HG03196 (cell line): ENCODE data around the gene ZNF487.
"Not testable (repeated sequence)": the region's sequence is repeated elsewhere in the genome, so short reads cannot be mapped to it uniquely, and the experiment has no call there.

Experiments used
- ATAC-seq: cut with Tn5 transposase; IDR thresholded peaks from one replicate; pipeline ENCODE4 v1.9.1; 2021; ENCODE audit not compliant: unreplicated experiment

Gene ZNF487

GRCh38 chr10:43403911-43404703, 32.8 kb upstream of the ZNF487 start:
- ATAC-seq: no peak

- ATAC-seq: no peak
These were observed 32.2 kb upstream of the ZNF487 start for GRCh38 chr10:43404704-43405084.

GRCh38 chr10:43407148-43407575, 29.7 kb upstream of the ZNF487 start:
- peak; percentile 25 for ATAC-seq

GRCh38 chr10:43407576-43408330, 29.2 kb upstream of the ZNF487 start:
- ATAC-seq: peak; percentile 51

- ATAC-seq: peak; percentile 0
These were observed 28.6 kb upstream of the ZNF487 start for GRCh38 chr10:43408331-43408709.

- peak; percentile 67 for ATAC-seq
These were observed 28.1 kb upstream of the ZNF487 start, which contains the start of gene HNRNPF for GRCh38 chr10:43408710-43409384. Gene HNRNPF, minus strand, starts transcription at chr10:43409186. Its CDS starts 21,302 bp downstream, at chr10:43387884.

GRCh38 chr10:43409385-43410109, 27.4 kb upstream of the ZNF487 start:
- no peak for ATAC-seq

GRCh38 chr10:43410345-43410744, 26.6 kb upstream of the ZNF487 start:
- no peak for ATAC-seq

- ATAC-seq: no peak
These were observed 25.4 kb upstream of the ZNF487 start for GRCh38 chr10:43411536-43411935.

GRCh38 chr10:43415544-43415943, 21.4 kb upstream of the ZNF487 start:
- no peak for ATAC-seq

- peak; percentile 32 for ATAC-seq
These were observed 18.8 kb upstream of the ZNF487 start for GRCh38 chr10:43417950-43418768.

GRCh38 chr10:43419997-43420368, 16.9 kb upstream of the ZNF487 start:
- ATAC-seq: no peak

GRCh38 chr10:43420369-43421200, 16.3 kb upstream of the ZNF487 start:
- peak; percentile 78 for ATAC-seq

GRCh38 chr10:43421201-43421507, 15.8 kb upstream of the ZNF487 start:
- no peak for ATAC-seq

- ATAC-seq: no peak
These were observed 15.4 kb upstream of the ZNF487 start for GRCh38 chr10:43421519-43421918.

- not testable (repeated sequence) for ATAC-seq
These were observed 15.0 kb upstream of the ZNF487 start for GRCh38 chr10:43421944-43422343.

GRCh38 chr10:43424416-43424815, 12.5 kb upstream of the ZNF487 start:
- no peak for ATAC-seq

GRCh38 chr10:43426476-43426875, 10.4 kb upstream of the ZNF487 start:
- not testable (repeated sequence) for ATAC-seq

GRCh38 chr10:43427166-43427825, 9.6 kb upstream of the ZNF487 start:
- ATAC-seq: no peak
